ENCODE results near the gene VPS13D. TPM values are rescaled to one million over a fixed set of nuclear protein-coding genes. Genes with fewer than 3 reads are reported as not detected.

VPS13D gene
- total and polyA plus RNA-seq, 2 experiments from 2014 or later = 10.7 to 34.9 TPM

GRCh38 chr1:12519693-12520364 lies 290.0 kb downstream of the VPS13D start (continued):
- TF ChIP-seq, protein P1, sequence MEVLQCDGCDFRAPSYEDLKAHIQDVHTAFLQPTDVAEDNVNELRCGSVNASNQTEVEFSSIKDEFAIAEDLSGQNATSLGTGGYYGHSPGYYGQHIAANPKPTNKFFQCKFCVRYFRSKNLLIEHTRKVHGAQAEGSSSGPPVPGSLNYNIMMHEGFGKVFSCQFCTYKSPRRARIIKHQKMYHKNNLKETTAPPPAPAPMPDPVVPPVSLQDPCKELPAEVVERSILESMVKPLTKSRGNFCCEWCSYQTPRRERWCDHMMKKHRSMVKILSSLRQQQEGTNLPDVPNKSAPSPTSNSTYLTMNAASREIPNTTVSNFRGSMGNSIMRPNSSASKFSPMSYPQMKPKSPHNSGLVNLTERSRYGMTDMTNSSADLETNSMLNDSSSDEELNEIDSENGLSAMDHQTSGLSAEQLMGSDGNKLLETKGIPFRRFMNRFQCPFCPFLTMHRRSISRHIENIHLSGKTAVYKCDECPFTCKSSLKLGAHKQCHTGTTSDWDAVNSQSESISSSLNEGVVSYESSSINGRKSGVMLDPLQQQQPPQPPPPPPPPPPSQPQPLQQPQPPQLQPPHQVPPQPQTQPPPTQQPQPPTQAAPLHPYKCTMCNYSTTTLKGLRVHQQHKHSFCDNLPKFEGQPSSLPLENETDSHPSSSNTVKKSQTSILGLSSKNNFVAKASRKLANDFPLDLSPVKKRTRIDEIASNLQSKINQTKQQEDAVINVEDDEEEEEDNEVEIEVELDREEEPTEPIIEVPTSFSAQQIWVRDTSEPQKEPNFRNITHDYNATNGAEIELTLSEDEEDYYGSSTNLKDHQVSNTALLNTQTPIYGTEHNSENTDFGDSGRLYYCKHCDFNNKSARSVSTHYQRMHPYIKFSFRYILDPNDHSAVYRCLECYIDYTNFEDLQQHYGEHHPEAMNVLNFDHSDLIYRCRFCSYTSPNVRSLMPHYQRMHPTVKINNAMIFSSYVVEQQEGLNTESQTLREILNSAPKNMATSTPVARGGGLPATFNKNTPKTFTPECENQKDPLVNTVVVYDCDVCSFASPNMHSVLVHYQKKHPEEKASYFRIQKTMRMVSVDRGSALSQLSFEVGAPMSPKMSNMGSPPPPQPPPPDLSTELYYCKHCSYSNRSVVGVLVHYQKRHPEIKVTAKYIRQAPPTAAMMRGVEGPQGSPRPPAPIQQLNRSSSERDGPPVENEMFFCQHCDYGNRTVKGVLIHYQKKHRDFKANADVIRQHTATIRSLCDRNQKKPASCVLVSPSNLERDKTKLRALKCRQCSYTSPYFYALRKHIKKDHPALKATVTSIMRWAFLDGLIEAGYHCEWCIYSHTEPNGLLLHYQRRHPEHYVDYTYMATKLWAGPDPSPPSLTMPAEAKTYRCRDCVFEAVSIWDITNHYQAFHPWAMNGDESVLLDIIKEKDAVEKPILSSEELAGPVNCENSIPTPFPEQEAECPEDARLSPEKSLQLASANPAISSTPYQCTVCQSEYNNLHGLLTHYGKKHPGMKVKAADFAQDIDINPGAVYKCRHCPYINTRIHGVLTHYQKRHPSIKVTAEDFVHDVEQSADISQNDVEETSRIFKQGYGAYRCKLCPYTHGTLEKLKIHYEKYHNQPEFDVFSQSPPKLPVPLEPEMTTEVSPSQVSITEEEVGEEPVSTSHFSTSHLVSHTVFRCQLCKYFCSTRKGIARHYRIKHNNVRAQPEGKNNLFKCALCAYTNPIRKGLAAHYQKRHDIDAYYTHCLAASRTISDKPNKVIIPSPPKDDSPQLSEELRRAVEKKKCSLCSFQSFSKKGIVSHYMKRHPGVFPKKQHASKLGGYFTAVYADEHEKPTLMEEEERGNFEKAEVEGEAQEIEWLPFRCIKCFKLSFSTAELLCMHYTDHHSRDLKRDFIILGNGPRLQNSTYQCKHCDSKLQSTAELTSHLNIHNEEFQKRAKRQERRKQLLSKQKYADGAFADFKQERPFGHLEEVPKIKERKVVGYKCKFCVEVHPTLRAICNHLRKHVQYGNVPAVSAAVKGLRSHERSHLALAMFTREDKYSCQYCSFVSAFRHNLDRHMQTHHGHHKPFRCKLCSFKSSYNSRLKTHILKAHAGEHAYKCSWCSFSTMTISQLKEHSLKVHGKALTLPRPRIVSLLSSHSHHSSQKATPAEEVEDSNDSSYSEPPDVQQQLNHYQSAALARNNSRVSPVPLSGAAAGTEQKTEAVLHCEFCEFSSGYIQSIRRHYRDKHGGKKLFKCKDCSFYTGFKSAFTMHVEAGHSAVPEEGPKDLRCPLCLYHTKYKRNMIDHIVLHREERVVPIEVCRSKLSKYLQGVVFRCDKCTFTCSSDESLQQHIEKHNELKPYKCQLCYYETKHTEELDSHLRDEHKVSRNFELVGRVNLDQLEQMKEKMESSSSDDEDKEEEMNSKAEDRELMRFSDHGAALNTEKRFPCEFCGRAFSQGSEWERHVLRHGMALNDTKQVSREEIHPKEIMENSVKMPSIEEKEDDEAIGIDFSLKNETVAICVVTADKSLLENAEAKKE (CRISPR knock-in tag; IDR thresholded peaks at IDR 0.05) = no peak
- no peak for TF ChIP-seq JUNB (IDR thresholded peaks at IDR 0.05; ENCODE audit: unreplicated experiment)
- no peak for TF ChIP-seq STAT1 (IDR thresholded peaks at IDR 0.05; ENCODE audit: unreplicated experiment)
- TF ChIP-seq POLR2AphosphoS5 (IDR thresholded peaks at IDR 0.05; ENCODE audit: low read depth) = no peak
- no peak for TF ChIP-seq ZNF114 (CRISPR knock-in tag; IDR thresholded peaks at IDR 0.05)

DNA sequence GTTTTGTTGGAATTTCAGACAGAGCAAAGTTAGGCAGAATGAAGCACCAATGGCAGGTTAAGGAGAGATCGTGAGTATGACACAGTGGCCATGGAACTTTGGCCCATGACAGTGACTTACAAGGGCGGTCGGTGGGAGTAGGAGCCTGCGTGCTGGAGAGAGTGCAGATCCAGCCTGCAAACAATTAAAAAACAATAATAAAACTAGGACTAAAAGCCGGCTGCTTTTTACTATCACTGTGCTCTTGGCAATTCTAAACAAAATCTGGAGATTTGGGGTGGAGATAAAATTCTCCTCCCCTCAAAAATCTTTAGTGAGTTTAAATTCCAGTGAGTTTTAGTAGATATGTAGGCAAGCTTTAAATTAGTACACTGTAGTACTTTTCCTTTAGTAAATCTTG lies 291.3 kb downstream of the VPS13D start:
- Histone ChIP-seq H3K27me3 (ENCODE audit: insufficient read depth) (no peaks in the 10 kb centered on the region), H3K4me1 (ENCODE audit: insufficient read depth) (no peaks in the 10 kb centered on the region), H3K79me2 (replicated peaks; ENCODE audit: insufficient read depth) (no peaks in the 10 kb centered on the region), H3K9me2 (ENCODE audit: insufficient read depth) (no peaks in the 10 kb centered on the region), H3F3A (replicated peaks; ENCODE audit: low read depth) (no peaks in the 10 kb centered on the region), H3K4me3 (no peak overlapping the region), H3K36me3 (ENCODE audit: insufficient read depth) (no peaks in the 10 kb centered on the region), H3K4me2 (no peak overlapping the region), H3K27ac (ENCODE audit: low read depth) (no peak overlapping the region), H2AFZ (no peak overlapping the region), H4K20me1 (replicated peaks; ENCODE audit: insufficient read depth) (no peaks in the 10 kb centered on the region)
- H3K4me3 Mint-ChIP-seq = no peak overlapping the region
- DNase-seq (ENCODE audit: low spot score) = no peak
- H3K27ac Mint-ChIP-seq = no peak overlapping the region
- no peak for ATAC-seq
- no peaks in the 10 kb centered on the region for H3K4me1 Mint-ChIP-seq
- H3K27me3 Mint-ChIP-seq (ENCODE audit: insufficient read depth, low read depth, poor library complexity) = peaks cover 10% of the 10 kb centered on the region
- no peaks in the 10 kb centered on the region for H3K36me3 Mint-ChIP-seq (ENCODE audit: low read depth)
- H3K9me3 Mint-ChIP-seq = no peaks in the 10 kb centered on the region
- TF ChIP-seq POLR2AphosphoS5 (IDR thresholded peaks at IDR 0.05; ENCODE audit: low read depth) (no peak), EZH2 (IDR thresholded peaks at IDR 0.05; ENCODE audit: low read depth, unreplicated experiment) (no peak), NANOG (IDR thresholded peaks at IDR 0.05; ENCODE audit: borderline replicate concordance) (no peak)
- TF ChIP-seq, protein P1 (CRISPR knock-in tag; IDR thresholded peaks at IDR 0.05) = no peak
- TF ChIP-seq, protein P2, sequence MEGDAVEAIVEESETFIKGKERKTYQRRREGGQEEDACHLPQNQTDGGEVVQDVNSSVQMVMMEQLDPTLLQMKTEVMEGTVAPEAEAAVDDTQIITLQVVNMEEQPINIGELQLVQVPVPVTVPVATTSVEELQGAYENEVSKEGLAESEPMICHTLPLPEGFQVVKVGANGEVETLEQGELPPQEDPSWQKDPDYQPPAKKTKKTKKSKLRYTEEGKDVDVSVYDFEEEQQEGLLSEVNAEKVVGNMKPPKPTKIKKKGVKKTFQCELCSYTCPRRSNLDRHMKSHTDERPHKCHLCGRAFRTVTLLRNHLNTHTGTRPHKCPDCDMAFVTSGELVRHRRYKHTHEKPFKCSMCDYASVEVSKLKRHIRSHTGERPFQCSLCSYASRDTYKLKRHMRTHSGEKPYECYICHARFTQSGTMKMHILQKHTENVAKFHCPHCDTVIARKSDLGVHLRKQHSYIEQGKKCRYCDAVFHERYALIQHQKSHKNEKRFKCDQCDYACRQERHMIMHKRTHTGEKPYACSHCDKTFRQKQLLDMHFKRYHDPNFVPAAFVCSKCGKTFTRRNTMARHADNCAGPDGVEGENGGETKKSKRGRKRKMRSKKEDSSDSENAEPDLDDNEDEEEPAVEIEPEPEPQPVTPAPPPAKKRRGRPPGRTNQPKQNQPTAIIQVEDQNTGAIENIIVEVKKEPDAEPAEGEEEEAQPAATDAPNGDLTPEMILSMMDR (conservative IDR thresholded peaks at IDR 0.05; ENCODE audit: low read depth in 2 of 2) = no peak

All from GM23338 (cell line).